SW480 (cell line): ENCODE measurements around the gene AGRP.
A peak's percentile ranks its signal among the peaks of the same experiment; 100 is the strongest.
"Not testable (repeated sequence)": the region's sequence is repeated elsewhere in the genome, so short reads cannot be mapped to it uniquely, and the experiment has no call there.

Source experiments
- DNase-seq: peaks from one replicate; pipeline ENCODE4 v3.0.0-alpha.2; 2016; ENCODE audit warnings: low spot score

AGRP gene

DNA sequence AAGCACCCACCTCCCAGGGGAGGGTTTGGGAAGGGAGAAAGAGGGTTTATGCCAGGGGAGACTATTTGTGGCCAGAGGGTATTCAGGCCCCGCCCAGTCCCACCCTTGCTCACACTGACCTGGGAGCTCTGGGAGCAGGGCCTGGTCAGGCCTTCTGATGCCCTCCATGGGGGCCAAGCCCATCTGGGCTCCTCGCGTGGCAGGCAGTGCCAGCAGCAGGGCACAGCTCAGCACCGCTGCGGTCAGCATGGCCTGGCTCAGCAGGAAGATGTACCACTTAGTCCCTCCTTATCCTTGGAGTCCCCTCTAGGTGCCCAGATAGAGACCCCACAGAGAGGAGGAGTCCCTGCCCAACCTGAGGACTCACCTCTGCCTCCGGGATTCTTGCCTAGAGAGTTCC, at the start of gene AGRP:
TSS of gene AGRP (minus strand) at position 398 of the 400 bp plus-strand sequence. CDS start at position 249, 149 bp downstream.
- DNase-seq, result no peak

DNA sequence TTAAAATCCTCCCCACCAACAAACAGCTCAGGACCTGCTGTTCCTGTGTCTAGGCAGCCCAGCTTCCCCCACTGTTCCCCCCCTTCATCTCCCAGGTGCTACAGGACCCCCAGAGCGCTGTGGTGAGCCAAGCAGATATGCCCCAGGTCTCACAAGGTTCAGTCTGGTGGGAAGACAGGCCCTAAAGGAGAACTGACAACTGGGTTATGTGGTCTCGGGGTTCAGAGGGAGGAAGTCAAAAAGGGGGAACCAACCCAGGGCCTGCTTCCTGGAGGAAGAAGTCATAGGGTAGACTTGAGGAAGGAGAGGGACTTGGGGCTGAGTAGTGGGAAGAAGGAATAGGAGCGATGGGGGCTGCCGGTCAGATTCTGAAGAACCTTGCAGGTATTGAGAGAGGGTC, 47.9 kb upstream of the AGRP start:
- DNase-seq, result no peak

DNA sequence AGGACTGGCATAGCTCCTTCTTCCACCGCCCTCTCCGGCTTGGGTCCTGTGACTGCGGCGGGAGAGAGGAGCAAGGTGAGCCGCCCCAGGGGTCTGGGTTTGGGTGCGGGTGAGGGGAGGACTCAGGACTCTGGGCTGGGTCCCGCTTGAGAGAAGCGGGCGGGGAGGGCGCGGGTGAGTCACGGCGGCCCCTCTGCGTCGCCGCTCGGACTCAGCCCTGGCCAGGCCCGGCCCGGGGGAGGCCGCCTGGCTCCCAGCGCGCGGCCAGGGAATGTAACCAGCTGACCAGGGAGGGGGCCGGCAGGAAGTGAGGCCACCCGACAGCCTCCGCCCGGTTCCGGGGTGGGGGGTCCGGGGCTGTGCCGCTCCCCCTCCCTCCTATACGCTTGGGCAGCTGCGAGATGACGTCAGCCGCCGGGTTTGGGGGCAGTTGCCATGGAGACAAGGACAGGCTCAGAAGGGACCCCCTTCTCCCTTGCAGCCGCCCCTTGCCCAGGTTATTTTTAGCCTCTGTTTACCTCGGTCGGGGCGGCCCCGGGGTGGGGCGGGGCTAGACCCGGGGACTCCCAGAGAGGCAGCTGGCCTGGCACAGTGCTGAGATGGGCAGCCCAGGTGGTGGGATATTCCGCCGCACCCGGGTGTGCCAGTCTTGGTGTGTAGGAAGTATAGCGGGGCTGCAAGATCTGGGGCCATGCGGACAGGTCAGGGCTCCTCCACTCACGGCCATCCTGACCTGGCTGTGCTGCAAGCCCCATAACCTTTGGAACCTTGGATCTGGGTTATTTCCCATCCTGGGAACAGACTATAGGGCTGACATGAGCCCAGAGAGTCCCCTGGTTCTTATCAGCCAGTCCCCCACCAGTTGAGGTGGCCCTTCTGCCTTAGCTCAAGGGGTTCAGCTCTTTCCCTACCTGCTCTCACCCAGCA, 46.9 kb upstream of the AGRP start:
- DNase-seq, result no peak

GRCh38 chr16:67529582-67530012, 46.2 kb upstream of the AGRP start:
- DNase-seq, result no peak

GRCh38 chr16:67528870-67529581, 45.7 kb upstream of the AGRP start:
- no peak for DNase-seq

DNA sequence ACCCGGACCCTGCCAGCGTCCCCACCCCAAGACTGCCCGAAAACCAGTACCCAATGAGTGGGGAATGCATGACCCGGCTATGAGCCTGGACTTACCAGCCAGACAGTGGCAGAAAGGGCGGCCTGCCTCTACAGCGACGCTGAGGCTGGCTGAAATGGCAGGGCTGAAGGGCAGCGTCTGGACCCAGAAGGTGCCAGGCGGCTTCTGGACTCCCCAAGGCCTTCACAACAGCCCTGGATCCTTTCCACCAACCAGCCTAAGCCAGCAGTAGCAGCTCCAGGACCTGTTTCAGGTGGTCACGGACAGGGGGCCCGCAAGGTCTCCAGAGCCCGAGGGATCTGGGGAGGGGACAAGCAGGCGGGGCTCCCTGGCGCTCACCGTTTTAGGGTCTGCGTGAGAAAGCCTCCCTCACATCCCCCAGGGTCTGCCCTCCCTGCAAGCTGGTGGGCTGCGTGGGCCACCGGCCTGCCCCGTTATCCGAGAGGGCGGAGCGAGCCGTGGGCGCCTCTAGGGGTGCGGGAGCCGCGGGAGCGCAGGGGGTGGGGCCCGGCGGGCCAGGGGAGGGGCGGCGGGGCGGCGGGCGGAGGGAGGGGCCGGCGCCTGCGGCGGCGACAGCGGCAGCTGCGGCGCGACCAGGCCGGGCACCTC, 45.0 kb upstream of the AGRP start, which contains the start of gene RIPOR1:
TSS of gene RIPOR1 (plus strand) at position 608 of the 648 bp plus-strand sequence. CDS start 9,618 bp downstream, outside the sequence.
- DNase-seq, result peak; percentile 43

DNA sequence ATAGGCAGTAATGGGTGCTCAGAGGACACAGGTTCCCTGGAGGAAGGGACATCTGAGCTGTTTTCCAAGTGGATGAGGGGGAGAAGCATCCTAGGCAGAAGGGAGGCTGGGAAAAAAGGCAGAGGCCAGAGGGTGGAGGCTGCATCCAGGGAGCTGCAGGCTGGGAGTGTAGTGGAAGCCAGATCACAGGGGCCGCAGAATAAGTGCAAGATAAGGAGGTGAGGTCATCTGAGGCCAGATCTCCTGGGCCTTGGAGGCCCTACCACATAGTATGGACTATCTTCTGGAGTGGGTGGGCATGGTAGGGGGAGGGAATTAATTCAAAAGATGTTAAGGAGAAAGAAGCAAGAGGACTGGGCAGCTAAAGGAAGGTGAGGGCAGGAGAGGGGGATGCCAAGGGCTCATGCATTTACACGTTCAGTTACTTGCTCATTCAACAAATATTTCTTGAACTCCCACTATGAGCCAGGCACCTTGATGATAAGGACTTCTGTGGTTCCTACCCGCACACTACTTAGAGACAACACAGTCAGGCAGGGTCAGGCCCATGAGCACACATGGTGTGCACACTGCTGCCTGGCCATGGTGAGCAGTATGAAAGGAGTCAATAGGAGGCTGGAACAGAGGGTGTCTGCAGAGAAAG, 42.9 kb upstream of the AGRP start:
- DNase-seq, result no peak

DNA sequence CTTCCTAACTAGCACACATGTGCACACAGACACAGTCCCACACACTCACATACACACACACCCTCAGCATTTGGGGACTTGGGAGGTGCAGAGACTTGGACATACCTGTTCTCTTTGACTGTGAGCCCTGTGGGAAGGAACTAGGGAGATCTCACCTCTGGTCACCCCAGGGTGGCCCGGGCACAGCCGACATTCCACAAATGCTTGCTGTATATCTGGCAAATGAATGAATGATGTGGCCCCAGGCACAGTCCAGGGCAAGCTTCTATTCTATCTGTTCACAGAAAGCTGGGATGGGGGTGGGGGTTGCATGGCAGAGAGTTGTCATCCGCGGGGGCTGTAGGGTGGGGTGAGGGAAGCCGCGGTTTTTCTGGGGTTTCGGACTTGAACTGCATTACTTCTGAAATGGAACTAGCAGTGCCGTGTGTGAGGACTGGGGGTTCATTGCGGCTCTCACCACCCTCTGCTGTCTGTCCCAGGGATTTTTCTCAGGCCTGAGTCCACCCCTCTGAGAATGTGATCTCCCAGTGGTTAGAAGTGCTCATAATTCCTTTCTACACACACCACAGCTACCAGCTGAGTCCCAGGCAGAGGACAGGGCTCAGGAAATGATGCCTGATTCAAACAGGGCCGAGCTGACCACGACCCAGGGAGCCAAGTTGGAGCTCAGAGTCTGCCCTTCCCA, 42.0 kb upstream of the AGRP start:
- no peak for DNase-seq

- peak; percentile 91 for DNase-seq
These were observed 37.9 kb upstream of the AGRP start for GRCh38 chr16:67521095-67521804.

DNA sequence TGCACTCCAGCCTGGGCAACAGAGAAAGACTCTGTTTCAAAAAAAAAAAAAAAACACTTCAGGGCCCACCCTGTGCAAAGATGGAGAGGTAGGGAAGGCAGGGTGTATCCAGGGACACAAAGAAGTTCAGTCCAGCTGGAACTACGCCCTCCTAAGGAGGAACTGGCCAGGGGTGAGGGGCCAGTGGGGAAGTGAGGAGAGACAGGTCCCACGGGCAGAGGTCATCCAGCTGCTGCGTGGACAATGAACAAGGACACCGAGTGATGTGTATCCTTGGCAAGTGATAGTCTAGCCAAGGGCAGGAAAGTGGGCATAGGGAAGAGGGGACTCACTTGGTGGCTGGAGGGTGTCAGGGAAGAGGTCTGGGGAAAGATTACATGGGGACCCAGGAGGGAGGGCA, 35.9 kb upstream of the AGRP start:
- no peak for DNase-seq

GRCh38 chr16:67518676-67519075, 35.3 kb upstream of the AGRP start:
- DNase-seq, result no peak

DNA sequence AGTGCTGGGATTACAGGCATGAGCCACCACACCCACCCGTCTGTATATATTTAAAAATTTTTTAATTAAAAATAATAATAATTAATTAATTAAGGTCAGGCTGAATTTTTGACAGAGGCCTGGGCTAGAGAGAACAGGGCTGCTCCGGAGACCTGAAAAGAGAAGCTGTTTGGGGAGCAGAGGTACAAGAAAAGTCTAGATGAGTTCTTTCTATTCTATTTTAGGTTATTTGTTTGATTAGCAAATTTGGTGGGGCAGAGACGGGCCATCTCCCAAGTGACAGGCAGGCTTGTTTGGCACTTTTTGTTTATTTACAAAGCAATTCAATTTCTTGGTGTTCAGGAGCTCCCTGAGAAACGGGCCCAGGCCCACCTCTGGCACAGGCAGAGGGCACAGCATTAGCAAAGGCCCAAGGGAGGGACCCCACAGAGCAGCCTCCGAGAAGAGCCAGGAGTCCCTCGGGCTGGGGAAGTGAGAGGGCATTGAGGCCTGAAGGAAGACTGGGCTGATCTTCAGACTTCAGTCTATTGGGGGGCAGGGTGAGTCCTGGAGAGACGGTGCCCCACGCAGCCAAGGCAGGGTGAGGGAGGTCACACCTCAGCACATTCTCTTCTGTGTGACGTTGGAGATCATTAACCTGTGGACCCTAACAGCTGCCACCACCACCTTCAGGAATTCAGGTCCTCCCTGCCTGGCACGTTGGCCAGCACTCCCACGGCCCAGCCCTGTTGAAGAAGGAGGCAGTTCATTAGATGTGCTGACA, 34.5 kb upstream of the AGRP start:
- DNase-seq, result no peak

GRCh38 chr16:67517155-67517445, 33.8 kb upstream of the AGRP start:
- DNase-seq, result no peak

- DNase-seq, result no peak
These were observed 33.2 kb upstream of the AGRP start for GRCh38 chr16:67516296-67517154.

DNA sequence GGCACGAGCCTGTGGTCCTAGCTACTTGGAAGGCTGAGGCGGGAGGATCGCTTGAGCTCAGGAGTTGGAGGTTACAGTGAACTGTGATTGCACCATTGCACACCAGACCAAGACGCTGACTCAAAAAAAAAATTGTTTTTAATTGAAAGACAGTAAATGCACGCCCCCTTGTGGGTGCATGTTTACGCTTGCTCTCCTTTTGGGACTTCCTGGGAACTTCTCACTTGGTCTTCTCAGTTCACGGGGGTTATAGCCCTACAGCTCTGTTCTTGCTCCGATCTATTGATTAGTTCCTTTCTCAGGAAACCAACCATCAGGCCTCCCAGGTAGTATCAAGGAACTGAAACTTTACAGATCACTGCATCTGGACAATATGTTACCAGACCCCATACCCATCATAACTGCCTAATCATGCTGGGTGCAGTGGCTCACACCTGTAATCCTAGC, 31.1 kb upstream of the AGRP start:
- peak; percentile 75 for DNase-seq

DNA sequence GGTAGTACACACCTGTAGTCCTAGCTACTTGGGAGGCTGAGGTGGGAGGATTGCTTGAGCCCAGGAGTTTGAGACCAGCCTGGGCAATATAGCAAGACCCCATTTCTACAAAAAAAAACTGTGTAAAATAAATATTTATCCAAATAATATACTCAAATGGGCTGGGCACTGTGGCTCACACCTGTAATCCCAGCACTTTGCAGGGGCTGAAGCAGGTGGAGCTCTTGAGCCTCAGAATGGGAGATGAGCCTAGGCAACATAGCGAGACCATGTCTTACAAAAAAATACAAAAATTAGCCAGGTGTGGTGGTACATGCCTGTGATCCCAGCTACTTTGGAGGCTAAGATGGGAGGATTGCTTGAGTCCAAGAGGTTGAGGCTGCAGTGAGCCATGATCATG, 30.5 kb upstream of the AGRP start:
- not testable (repeated sequence) for DNase-seq

- DNase-seq, result no peak
These were observed 25.7 kb upstream of the AGRP start for GRCh38 chr16:67509016-67509415.

DNA sequence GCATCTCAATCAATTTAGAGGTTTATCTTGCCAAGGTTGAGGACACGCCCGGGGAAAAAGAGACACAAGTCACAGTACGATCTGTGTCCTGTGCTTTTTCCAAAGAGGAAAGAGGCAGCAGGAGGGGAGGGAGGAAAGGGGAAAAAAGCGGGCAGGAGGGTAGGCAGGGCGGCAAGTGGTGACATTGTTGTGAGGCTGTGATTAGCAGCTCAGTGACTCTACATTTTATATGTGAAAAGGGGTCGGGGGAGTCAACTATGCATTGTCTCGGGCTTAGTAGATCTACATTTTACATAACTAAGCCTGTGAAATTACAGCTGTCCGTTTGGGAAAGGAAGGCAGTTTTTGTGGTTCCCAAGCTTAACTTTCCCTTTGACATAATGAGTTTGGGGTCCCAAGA, 23.1 kb upstream of the AGRP start:
- no peak for DNase-seq
